ENCODE results near the gene TRIM37. TPM values are rescaled to one million over a fixed set of nuclear protein-coding genes. Genes with fewer than 3 reads are reported as not detected.

Gene TRIM37
- polyA plus RNA-seq, 1 of the 3 experiments (the other 2 are of a cell fraction) = 20.5 TPM

DNA sequence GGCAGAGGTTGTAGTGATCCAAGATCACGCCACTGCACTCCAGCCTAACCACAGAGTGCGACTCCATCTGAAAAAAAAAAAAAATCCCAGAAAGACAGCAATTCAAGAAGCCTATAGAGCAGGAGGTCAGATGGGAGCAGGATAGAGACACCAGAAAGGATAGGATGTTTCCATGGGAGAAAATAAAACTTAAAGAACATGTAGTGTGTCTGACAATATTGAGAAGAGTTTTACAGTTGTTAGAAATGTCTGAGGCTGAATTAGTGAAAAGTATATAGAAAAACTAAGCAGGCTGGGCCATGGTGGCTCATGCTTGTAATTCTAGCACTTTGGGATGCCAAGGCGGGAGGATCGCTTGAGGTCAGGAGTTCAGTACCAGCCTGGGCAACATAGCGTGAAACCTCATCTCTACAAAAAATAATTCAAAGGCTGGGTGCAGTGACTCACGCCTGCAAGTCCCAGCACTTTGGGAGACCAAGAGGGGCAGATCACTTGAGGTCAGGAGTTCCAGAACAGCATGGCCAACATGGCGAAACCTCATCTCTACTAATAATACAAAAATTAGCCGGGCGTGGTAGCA lies 15.3 kb upstream of the TRIM37 start:
- Histone ChIP-seq H3K27me3 (ENCODE audit: insufficient read depth) (no peaks in the 10 kb centered on the region), H3F3A (replicated peaks; ENCODE audit: insufficient read depth) (peaks cover 9% of the 10 kb centered on the region), H3K9ac (no peak overlapping the region), H3K9me2 (no peaks in the 10 kb centered on the region), H2AFZ (ENCODE audit: low read depth) (no peak overlapping the region), H3K9me3 (no peaks in the 10 kb centered on the region), H4K20me1 (ENCODE audit: insufficient read depth) (no peaks in the 10 kb centered on the region), H3K4me2 (no peak overlapping the region), H3K79me2 (ENCODE audit: insufficient read depth) (peaks cover 89% of the 10 kb centered on the region), H3K4me3 (ENCODE audit: low read depth in 2 of 2, low read length in 1 of 2) (no peak overlapping the region), H3K27ac (ENCODE audit: low read depth in 2 of 2, low read length in 1 of 2) (no peak overlapping the region), H3K36me3 (replicated peaks in 1 of 2; ENCODE audit: control insufficient read depth in 1 of 2, insufficient read depth in 2 of 2, low read length in 1 of 2) (peaks cover 8 to 27% of the 10 kb centered on the region in 2 experiments), H3K4me1 (ENCODE audit: control insufficient read depth in 1 of 2, insufficient read depth in 2 of 2, low read depth in 1 of 2, low read length in 1 of 2) (no peaks in the 10 kb centered on the region)
- POLR2A ChIA-PET = no interaction called here
- TF ChIP-seq TCF12 (IDR thresholded peaks at IDR 0.05) (no peak), MEF2A (IDR thresholded peaks at IDR 0.05; ENCODE audit: borderline replicate concordance, low read depth) (no peak), EP300 (IDR thresholded peaks at IDR 0.05; ENCODE audit: borderline replicate concordance in 1 of 2, low read depth in 1 of 2, low read length in 1 of 2) (no peak), NRF1 (IDR thresholded peaks at IDR 0.05; ENCODE audit: low read depth, low read length) (no peak), RXRA (IDR thresholded peaks at IDR 0.05; ENCODE audit: borderline replicate concordance, low read depth) (no peak), EZH2phosphoT487 (IDR thresholded peaks at IDR 0.05; ENCODE audit: borderline replicate concordance, low read depth) (no peak), RFX5 (IDR thresholded peaks at IDR 0.05; ENCODE audit: low read length) (no peak), ELF1 (IDR thresholded peaks at IDR 0.05) (no peak), NFIC (IDR thresholded peaks at IDR 0.05; ENCODE audit: borderline replicate concordance) (no peak), FOXM1 (IDR thresholded peaks at IDR 0.05; ENCODE audit: low read depth) (no peak), POLR2AphosphoS5 (IDR thresholded peaks at IDR 0.05; ENCODE audit: low read depth, low read length) (no peak), GABPA (IDR thresholded peaks at IDR 0.05; ENCODE audit: low read depth) (no peak), RAD21 (IDR thresholded peaks at IDR 0.05; ENCODE audit: low read length) (no peak), SMC3 (IDR thresholded peaks at IDR 0.05; ENCODE audit: low read depth, low read length) (no peak), FOSL2 (IDR thresholded peaks at IDR 0.05; ENCODE audit: borderline replicate concordance, low read depth) (no peak), JUND (IDR thresholded peaks at IDR 0.05) (no peak)
- TF ChIP-seq, protein P1, sequence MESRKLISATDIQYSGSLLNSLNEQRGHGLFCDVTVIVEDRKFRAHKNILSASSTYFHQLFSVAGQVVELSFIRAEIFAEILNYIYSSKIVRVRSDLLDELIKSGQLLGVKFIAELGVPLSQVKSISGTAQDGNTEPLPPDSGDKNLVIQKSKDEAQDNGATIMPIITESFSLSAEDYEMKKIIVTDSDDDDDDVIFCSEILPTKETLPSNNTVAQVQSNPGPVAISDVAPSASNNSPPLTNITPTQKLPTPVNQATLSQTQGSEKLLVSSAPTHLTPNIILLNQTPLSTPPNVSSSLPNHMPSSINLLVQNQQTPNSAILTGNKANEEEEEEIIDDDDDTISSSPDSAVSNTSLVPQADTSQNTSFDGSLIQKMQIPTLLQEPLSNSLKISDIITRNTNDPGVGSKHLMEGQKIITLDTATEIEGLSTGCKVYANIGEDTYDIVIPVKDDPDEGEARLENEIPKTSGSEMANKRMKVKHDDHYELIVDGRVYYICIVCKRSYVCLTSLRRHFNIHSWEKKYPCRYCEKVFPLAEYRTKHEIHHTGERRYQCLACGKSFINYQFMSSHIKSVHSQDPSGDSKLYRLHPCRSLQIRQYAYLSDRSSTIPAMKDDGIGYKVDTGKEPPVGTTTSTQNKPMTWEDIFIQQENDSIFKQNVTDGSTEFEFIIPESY (IDR thresholded peaks at IDR 0.05; ENCODE audit: borderline replicate concordance, low read depth) = no peak
- TF ChIP-seq, protein P2, sequence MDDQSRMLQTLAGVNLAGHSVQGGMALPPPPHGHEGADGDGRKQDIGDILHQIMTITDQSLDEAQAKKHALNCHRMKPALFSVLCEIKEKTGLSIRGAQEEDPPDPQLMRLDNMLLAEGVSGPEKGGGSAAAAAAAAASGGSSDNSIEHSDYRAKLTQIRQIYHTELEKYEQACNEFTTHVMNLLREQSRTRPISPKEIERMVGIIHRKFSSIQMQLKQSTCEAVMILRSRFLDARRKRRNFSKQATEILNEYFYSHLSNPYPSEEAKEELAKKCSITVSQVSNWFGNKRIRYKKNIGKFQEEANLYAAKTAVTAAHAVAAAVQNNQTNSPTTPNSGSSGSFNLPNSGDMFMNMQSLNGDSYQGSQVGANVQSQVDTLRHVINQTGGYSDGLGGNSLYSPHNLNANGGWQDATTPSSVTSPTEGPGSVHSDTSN (IDR thresholded peaks at IDR 0.05) = no peak
- TF ChIP-seq, protein P3, sequence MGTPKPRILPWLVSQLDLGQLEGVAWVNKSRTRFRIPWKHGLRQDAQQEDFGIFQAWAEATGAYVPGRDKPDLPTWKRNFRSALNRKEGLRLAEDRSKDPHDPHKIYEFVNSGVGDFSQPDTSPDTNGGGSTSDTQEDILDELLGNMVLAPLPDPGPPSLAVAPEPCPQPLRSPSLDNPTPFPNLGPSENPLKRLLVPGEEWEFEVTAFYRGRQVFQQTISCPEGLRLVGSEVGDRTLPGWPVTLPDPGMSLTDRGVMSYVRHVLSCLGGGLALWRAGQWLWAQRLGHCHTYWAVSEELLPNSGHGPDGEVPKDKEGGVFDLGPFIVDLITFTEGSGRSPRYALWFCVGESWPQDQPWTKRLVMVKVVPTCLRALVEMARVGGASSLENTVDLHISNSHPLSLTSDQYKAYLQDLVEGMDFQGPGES (IDR thresholded peaks at IDR 0.05; ENCODE audit: low read depth, low read length) = no peak
- TF ChIP-seq, protein P4, sequence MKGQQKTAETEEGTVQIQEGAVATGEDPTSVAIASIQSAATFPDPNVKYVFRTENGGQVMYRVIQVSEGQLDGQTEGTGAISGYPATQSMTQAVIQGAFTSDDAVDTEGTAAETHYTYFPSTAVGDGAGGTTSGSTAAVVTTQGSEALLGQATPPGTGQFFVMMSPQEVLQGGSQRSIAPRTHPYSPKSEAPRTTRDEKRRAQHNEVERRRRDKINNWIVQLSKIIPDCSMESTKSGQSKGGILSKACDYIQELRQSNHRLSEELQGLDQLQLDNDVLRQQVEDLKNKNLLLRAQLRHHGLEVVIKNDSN (IDR thresholded peaks at IDR 0.05; ENCODE audit: borderline replicate concordance, low read depth) = no peak
- CTCF ChIA-PET = no interaction called here
- WGBS (ENCODE audit: low lambda C conversion rate) = 98% methylated on average over 9 of the region's 9 CpGs
- DNase-seq = no peak
